Erythroblast (primary cell): ENCODE results near the gene PHF12.

ENCODE experiments used
- GATA1 ChIP-seq: IDR thresholded peaks from 2 replicates; pipeline ENCODE4 v1.6.1; 2011; ENCODE audit warnings: low read depth, mild to moderate bottlenecking, control low read depth, low read length, moderate library complexity
- POLR2A ChIP-seq: IDR thresholded peaks from 2 replicates; pipeline ENCODE4 v1.6.1; 2011; ENCODE audit warnings: mild to moderate bottlenecking, low read length

DNA sequence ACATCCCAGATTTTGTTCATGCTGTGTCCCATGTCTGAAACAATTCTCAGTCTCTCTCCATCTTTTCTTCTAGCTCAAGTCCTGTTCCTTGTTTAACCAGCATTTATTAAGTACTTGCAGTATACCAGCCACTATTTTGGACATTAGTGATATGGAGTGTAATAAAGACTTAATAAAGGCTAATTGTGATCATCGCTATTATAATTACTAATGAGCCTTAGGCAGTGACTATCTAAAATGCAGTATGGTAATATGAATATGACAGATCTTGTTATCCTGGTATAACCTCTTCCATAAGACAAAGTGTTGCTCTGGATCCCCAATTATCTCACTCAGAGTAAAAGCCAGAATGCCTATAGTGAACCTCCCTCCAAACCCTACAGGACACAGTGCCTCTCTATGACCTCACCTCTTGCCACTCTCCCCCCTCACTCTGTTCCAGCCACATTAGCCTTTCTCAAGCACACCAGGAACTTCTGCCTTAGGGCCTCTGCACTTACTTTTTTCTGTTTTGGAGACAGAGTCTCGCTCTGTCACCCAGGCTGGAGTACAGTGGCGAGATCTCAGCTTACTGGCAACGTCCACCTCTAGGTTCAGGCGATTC, 52.0 kb downstream of the PHF12 start:
- no peak for TF ChIP-seq POLR2A
- TF ChIP-seq GATA1: no peak
